ENCODE data around the gene LARGE1.

The LARGE1 gene

GRCh38 chr22:33314316-33314715 lies 606.0 kb downstream of the LARGE1 start:
- TF ChIP-seq GABPA (IDR thresholded peaks at IDR 0.05; ENCODE audit: low read depth): no peak
- TF ChIP-seq, protein P1, sequence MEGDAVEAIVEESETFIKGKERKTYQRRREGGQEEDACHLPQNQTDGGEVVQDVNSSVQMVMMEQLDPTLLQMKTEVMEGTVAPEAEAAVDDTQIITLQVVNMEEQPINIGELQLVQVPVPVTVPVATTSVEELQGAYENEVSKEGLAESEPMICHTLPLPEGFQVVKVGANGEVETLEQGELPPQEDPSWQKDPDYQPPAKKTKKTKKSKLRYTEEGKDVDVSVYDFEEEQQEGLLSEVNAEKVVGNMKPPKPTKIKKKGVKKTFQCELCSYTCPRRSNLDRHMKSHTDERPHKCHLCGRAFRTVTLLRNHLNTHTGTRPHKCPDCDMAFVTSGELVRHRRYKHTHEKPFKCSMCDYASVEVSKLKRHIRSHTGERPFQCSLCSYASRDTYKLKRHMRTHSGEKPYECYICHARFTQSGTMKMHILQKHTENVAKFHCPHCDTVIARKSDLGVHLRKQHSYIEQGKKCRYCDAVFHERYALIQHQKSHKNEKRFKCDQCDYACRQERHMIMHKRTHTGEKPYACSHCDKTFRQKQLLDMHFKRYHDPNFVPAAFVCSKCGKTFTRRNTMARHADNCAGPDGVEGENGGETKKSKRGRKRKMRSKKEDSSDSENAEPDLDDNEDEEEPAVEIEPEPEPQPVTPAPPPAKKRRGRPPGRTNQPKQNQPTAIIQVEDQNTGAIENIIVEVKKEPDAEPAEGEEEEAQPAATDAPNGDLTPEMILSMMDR (IDR thresholded peaks at IDR 0.05; ENCODE audit: insufficient read depth, low read length): no peak
- DNase-seq (ENCODE audit: low read depth in 1 of 2, low spot score in 1 of 2): no peak
- Histone ChIP-seq H3K27ac (replicated peaks) (no peak overlapping the region), H3K27me3 (ENCODE audit: insufficient read depth, poor library complexity, severe bottlenecking) (no peaks in the 10 kb centered on the region), H3K4me3 (replicated peaks; ENCODE audit: insufficient read depth, low read length) (no peak overlapping the region)

GRCh38 chr22:33303099-33303498 lies 617.2 kb downstream of the LARGE1 start:
- no peak overlapping the region for H3K4me3 ChIP-seq (replicated peaks; ENCODE audit: insufficient read depth, low read length)
- no peak for DNase-seq (ENCODE audit: low read depth in 1 of 2, low spot score in 1 of 2)
- H3K27me3 ChIP-seq (ENCODE audit: insufficient read depth, poor library complexity, severe bottlenecking): no peaks in the 10 kb centered on the region
- no peak for TF ChIP-seq SPI1 (IDR thresholded peaks at IDR 0.05; ENCODE audit: borderline replicate concordance, low read depth)
- TF ChIP-seq GABPA (IDR thresholded peaks at IDR 0.05; ENCODE audit: low read depth): no peak
- no peak for TF ChIP-seq POLR2AphosphoS5 (IDR thresholded peaks at IDR 0.05; ENCODE audit: low read depth)
- TF ChIP-seq, protein P1 (IDR thresholded peaks at IDR 0.05; ENCODE audit: insufficient read depth, low read length): no peak
- TF ChIP-seq REST (IDR thresholded peaks at IDR 0.05; ENCODE audit: insufficient replicate concordance, low read depth): no peak
- H3K27ac ChIP-seq (replicated peaks): no peak overlapping the region

GRCh38 chr22:33302549-33302948 lies 617.7 kb downstream of the LARGE1 start:
- no peak for TF ChIP-seq SPI1 (IDR thresholded peaks at IDR 0.05; ENCODE audit: borderline replicate concordance, low read depth)
- no peak for TF ChIP-seq POLR2AphosphoS5 (IDR thresholded peaks at IDR 0.05; ENCODE audit: low read depth)
- no peak for TF ChIP-seq REST (IDR thresholded peaks at IDR 0.05; ENCODE audit: insufficient replicate concordance, low read depth)
- TF ChIP-seq, protein P1 (IDR thresholded peaks at IDR 0.05; ENCODE audit: insufficient read depth, low read length): no peak
- no peak for TF ChIP-seq GABPA (IDR thresholded peaks at IDR 0.05; ENCODE audit: low read depth)
- Histone ChIP-seq H3K27ac (replicated peaks) (no peak overlapping the region), H3K4me3 (replicated peaks; ENCODE audit: insufficient read depth, low read length) (no peak overlapping the region), H3K27me3 (ENCODE audit: insufficient read depth, poor library complexity, severe bottlenecking) (no peaks in the 10 kb centered on the region)
- no peak for DNase-seq (ENCODE audit: low read depth in 1 of 2, low spot score in 1 of 2)

- Histone ChIP-seq H3K4me3 (replicated peaks; ENCODE audit: insufficient read depth, low read length) (no peak overlapping the region), H3K27me3 (ENCODE audit: insufficient read depth, poor library complexity, severe bottlenecking) (no peaks in the 10 kb centered on the region), H3K27ac (replicated peaks) (no peak overlapping the region)
- TF ChIP-seq GABPA (IDR thresholded peaks at IDR 0.05; ENCODE audit: low read depth): no peak
- TF ChIP-seq, protein P1 (IDR thresholded peaks at IDR 0.05; ENCODE audit: insufficient read depth, low read length): peak; percentile 83
- DNase-seq (ENCODE audit: low read depth in 1 of 2, low spot score in 1 of 2): peak; percentile 31 to 58
Observed at GRCh38 chr22:33302049-33302545, 618.2 kb downstream of the LARGE1 start.
